Urinary bladder (tissue), 4 donors: ENCODE results near the gene MYEF2. TPM values are rescaled to one million over a fixed set of nuclear protein-coding genes. Genes with fewer than 3 reads are reported as not detected.

Experiments
- DNase-seq: peaks from one replicate; pipeline ENCODE4 v3.0.0-alpha.2; 2015; ENCODE audit errors: extremely low spot score
- H3K27ac ChIP-seq: one replicate; pipeline ENCODE4 v1.5.1; 2013; ENCODE audit warnings: low read depth, mild to moderate bottlenecking, moderate library complexity
- H3K36me3 ChIP-seq: one replicate; pipeline ENCODE4 v1.6.1; 2013; ENCODE audit warnings: mild to moderate bottlenecking, moderate library complexity; ENCODE audit not compliant: insufficient read depth
- H3K4me1 ChIP-seq: one replicate; pipeline ENCODE4 v1.6.1; 2013; ENCODE audit warnings: mild to moderate bottlenecking, moderate library complexity; ENCODE audit not compliant: insufficient read depth
- H3K4me3 ChIP-seq: one replicate; pipeline ENCODE4 v1.5.1; 2013; ENCODE audit warnings: low read depth, low read length
- WGBS: extraction: QIAGEN DNeasy Blood & Tissue Kit; methylation state at CpG from one replicate; pipeline ENCODE4 v1.1.7; 2013; 5-methylcytosine and 5-hydroxymethylcytosine counted together
- polyA plus RNA-seq: library from polyadenylated mRNA; stranded (reverse); fragments of 200-250 nt; gene quantifications from one replicate; pipeline ENCODE4 v1.2.3, GENCODE V29; 2013
- total RNA-seq: library from RNA; depleted of rRNA; stranded (reverse); fragments of >200 nt; gene quantifications from one replicate; pipeline ENCODE4 v1.2.3, GENCODE V29; 2014
- donor health status: healthy with polysubstance abuse.
- donor health status: healthy.

MYEF2 gene
- total and polyA plus RNA-seq, 2 donors = 7.1 to 22.2 TPM

- H3K4me3 ChIP-seq = no peak overlapping the region
- H3K36me3 ChIP-seq = no peaks in the 10 kb centered on the region
- WGBS = 48% methylated on average over 3 of the region's 3 CpGs
- no peak overlapping the region for H3K27ac ChIP-seq
- H3K4me1 ChIP-seq = no peaks in the 10 kb centered on the region
- no peak for DNase-seq
These were observed 87.4 kb downstream of the MYEF2 start for GRCh38 chr15:48090666-48091065.

GRCh38 chr15:48090115-48090514 lies 88.0 kb downstream of the MYEF2 start:
- no peak overlapping the region for H3K4me3 ChIP-seq
- DNase-seq = no peak
- no peaks in the 10 kb centered on the region for H3K4me1 ChIP-seq
- no peaks in the 10 kb centered on the region for H3K36me3 ChIP-seq
- H3K27ac ChIP-seq = no peak overlapping the region
- WGBS = 54% methylated on average over 2 of the region's 2 CpGs

- WGBS = 68% methylated on average over 6 of the region's 6 CpGs
- H3K4me1 ChIP-seq = no peaks in the 10 kb centered on the region
- no peak for DNase-seq
- H3K36me3 ChIP-seq = no peaks in the 10 kb centered on the region
- H3K27ac ChIP-seq = no peak overlapping the region
- H3K4me3 ChIP-seq = no peak overlapping the region
These were observed 88.4 kb downstream of the MYEF2 start for GRCh38 chr15:48089702-48090101.

- Histone ChIP-seq H3K4me3 (no peak overlapping the region), H3K36me3 (no peaks in the 10 kb centered on the region), H3K27ac (no peak overlapping the region), H3K4me1 (no peaks in the 10 kb centered on the region)
- no peak for DNase-seq
- 78% methylated on average over 3 of the region's 3 CpGs for WGBS
These were observed 90.3 kb downstream of the MYEF2 start for GRCh38 chr15:48087844-48088243.

GRCh38 chr15:48086576-48086975 lies 91.5 kb downstream of the MYEF2 start:
- Histone ChIP-seq H3K36me3 (no peaks in the 10 kb centered on the region), H3K4me1 (no peaks in the 10 kb centered on the region), H3K4me3 (no peak overlapping the region), H3K27ac (no peak overlapping the region)
- no peak for DNase-seq
- whole genome bisulfite sequencing = 48% methylated on average over 5 of the region's 5 CpGs

- WGBS = 67% methylated on average over 5 of the region's 5 CpGs
- no peak overlapping the region for H3K27ac ChIP-seq
- no peaks in the 10 kb centered on the region for H3K36me3 ChIP-seq
- no peak for DNase-seq
- no peaks in the 10 kb centered on the region for H3K4me1 ChIP-seq
- H3K4me3 ChIP-seq = no peak overlapping the region
These were observed 92.0 kb downstream of the MYEF2 start for GRCh38 chr15:48086133-48086532.

- 91% methylated on average over 6 of the region's 6 CpGs for WGBS
- DNase-seq = no peak
- Histone ChIP-seq H3K4me1 (no peaks in the 10 kb centered on the region), H3K27ac (no peak overlapping the region), H3K4me3 (no peak overlapping the region), H3K36me3 (no peaks in the 10 kb centered on the region)
These were observed 92.5 kb downstream of the MYEF2 start for GRCh38 chr15:48085591-48085930.

- Histone ChIP-seq H3K4me3 (no peak overlapping the region), H3K27ac (no peak overlapping the region), H3K4me1 (no peaks in the 10 kb centered on the region), H3K36me3 (no peaks in the 10 kb centered on the region)
- 62% methylated on average over 6 of the region's 6 CpGs for WGBS
- no peak for DNase-seq
These were observed 93.1 kb downstream of the MYEF2 start for GRCh38 chr15:48084759-48085590.

Other genes starting within 250 kb of the MYEF2 start
- 0.26 TPM for gene SLC24A5, start 57.3 kb downstream of the MYEF2 start, total RNA-seq
- gene SLC24A5, start 57.3 kb downstream of the MYEF2 start, polyA plus RNA-seq = not detected
- not detected for gene CTXN2, start 13.4 kb upstream of the MYEF2 start, total RNA-seq
- 0.06 TPM for gene CTXN2, start 13.4 kb upstream of the MYEF2 start, polyA plus RNA-seq
- gene SLC12A1, start 28.0 kb upstream of the MYEF2 start, total RNA-seq = not detected
- gene SLC12A1, start 28.0 kb upstream of the MYEF2 start, polyA plus RNA-seq = 0.06 TPM
- gene DUT, start 153.1 kb upstream of the MYEF2 start, total RNA-seq = 80.7 TPM
- 103 TPM for gene DUT, start 153.1 kb upstream of the MYEF2 start, polyA plus RNA-seq